ENCODE data around the gene JAGN1.
A peak's percentile ranks its signal among the peaks of the same experiment; 100 is the strongest.

DNA sequence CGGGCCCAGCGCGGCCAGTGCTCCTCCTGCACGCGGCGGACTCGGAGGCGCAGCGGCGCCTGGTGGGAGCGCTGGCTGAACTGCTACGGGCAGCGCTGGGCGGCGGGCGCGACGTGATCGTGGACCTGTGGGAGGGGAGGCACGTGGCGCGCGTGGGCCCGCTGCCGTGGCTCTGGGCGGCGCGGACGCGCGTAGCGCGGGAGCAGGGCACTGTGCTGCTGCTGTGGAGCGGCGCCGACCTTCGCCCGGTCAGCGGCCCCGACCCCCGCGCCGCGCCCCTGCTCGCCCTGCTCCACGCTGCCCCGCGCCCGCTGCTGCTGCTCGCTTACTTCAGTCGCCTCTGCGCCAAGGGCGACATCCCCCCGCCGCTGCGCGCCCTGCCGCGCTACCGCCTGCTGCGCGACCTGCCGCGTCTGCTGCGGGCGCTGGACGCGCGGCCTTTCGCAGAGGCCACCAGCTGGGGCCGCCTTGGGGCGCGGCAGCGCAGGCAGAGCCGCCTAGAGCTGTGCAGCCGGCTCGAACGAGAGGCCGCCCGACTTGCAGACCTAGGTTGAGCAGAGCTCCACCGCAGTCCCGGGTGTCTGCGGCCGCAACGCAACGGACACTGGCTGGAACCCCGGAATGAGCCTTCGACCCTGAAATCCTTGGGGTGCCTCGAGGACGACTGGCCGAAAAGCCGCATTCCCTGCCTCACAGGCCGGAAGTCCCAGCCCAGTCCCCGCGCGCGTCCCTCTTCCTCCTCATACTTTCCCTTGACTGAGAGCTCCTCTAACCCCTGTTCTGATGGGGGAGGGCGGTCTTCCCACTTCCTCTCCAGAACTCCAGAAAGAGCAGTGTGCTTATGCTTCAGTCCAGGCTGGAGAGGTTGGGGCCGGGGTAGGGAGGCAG, 25.1 kb downstream of the JAGN1 start:
- TF ChIP-seq EP300 (IDR thresholded peaks at IDR 0.05) (no peak), POLR2A (IDR thresholded peaks at IDR 0.05) (no peak)
- TF ChIP-seq, protein P1, sequence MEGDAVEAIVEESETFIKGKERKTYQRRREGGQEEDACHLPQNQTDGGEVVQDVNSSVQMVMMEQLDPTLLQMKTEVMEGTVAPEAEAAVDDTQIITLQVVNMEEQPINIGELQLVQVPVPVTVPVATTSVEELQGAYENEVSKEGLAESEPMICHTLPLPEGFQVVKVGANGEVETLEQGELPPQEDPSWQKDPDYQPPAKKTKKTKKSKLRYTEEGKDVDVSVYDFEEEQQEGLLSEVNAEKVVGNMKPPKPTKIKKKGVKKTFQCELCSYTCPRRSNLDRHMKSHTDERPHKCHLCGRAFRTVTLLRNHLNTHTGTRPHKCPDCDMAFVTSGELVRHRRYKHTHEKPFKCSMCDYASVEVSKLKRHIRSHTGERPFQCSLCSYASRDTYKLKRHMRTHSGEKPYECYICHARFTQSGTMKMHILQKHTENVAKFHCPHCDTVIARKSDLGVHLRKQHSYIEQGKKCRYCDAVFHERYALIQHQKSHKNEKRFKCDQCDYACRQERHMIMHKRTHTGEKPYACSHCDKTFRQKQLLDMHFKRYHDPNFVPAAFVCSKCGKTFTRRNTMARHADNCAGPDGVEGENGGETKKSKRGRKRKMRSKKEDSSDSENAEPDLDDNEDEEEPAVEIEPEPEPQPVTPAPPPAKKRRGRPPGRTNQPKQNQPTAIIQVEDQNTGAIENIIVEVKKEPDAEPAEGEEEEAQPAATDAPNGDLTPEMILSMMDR (IDR thresholded peaks at IDR 0.05), result peak in 1 of 2 donors; percentile 42

Data from suprapubic skin (tissue), 3 donors.